Tibial artery (tissue), 4 donors: ENCODE measurements around the gene ADAM11.

Source experiments
- DNase-seq, 2 donors: peaks; one replicate each; pipeline ENCODE4 v3.0.0-alpha.2; 2019
- H3K27ac ChIP-seq, 2 donors: fragments of 200-600 bp; sonication (generic) in 1 of 2; 1 replicate in 1 of 2; 2 replicates in 1 of 2; pipeline ENCODE4 v1.5.1; 2018 to 2019; ENCODE audit warnings: mild to moderate bottlenecking in 1 of 2
- H3K27me3 ChIP-seq, 2 donors: fragments of 200-600 bp; sonication (generic) in 1 of 2; one replicate each; pipeline versions ENCODE4 v1.5.1 to v1.6.0; 2016 to 2019
- H3K36me3 ChIP-seq, 3 donors: fragments of 200-600 bp; sonication (generic) in 2 of 3; one replicate each; pipeline ENCODE4 v1.5.1; 2016 to 2019; ENCODE audit warnings: mild to moderate bottlenecking in 2 of 3
- H3K4me1 ChIP-seq, 4 donors: fragments of 200-600 bp; sonication (generic) in 2 of 4; 1 replicate in 3 of 4; 2 replicates in 1 of 4; pipeline ENCODE4 v1.5.1; 2016 to 2019
- H3K4me3 ChIP-seq, 2 donors: fragments of 200-600 bp; sonication (generic) in 1 of 2; 1 replicate in 1 of 2; 2 replicates in 1 of 2; pipeline ENCODE4 v1.5.1; 2018 to 2019; ENCODE audit warnings: mild to moderate bottlenecking in 2 of 2
- H3K9me3 ChIP-seq, 3 donors: fragments of 200-600 bp; sonication (generic) in 1 of 3; one replicate each; pipeline ENCODE4 v1.5.1; 2016 to 2019
- intact Hi-C: fragments of 100-400 bp; cut with DNase I; formaldehyde crosslinking; loops from one replicate; pipeline ENCODE4 v1.15.0; 2023; ENCODE audit warnings: low total_unique reads
- TF ChIP-seq, protein P1 (sequence below), 2 experiments: fragments of 200-600 bp in 1 of 2; fragments of 450-650 bp in 1 of 2; IDR thresholded peaks; one replicate each; pipeline ENCODE4 v1.5.1; 2017 to 2019; ENCODE audit warnings: antibody characterized with exemption in 2 of 2, mild to moderate bottlenecking in 1 of 2, moderate library complexity in 1 of 2

ADAM11 gene

DNA sequence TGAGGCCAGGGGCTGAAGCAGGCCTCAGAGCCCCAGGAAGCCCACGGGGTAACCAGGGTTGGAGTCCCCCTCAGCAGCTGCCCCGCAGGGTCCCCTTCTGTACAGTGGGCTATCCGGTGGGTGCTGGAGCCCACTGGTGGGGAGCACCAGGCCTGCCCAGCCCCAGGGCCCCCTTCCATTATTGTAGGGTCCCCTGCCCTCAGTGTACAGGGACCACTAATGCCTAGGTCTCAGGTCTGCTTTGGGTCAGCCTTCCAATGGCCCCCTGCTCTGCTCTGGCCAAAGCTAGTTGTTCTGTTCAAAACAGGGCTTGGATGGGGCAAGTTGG lies 1.1 kb downstream of the ADAM11 start:
- Histone ChIP-seq H3K27ac (no peak overlapping the region), H3K9me3 (no peaks in the 10 kb centered on the region), H3K36me3 (no peaks in the 10 kb centered on the region), H3K4me3 (no peak overlapping the region), H3K4me1 (peaks cover 0 to 16% (median 13%) of the 10 kb centered on the region in 4 donors), H3K27me3 (peaks cover 0 to 67% of the 10 kb centered on the region in 2 donors)
- DNase-seq = no peak
- TF ChIP-seq, protein P1, sequence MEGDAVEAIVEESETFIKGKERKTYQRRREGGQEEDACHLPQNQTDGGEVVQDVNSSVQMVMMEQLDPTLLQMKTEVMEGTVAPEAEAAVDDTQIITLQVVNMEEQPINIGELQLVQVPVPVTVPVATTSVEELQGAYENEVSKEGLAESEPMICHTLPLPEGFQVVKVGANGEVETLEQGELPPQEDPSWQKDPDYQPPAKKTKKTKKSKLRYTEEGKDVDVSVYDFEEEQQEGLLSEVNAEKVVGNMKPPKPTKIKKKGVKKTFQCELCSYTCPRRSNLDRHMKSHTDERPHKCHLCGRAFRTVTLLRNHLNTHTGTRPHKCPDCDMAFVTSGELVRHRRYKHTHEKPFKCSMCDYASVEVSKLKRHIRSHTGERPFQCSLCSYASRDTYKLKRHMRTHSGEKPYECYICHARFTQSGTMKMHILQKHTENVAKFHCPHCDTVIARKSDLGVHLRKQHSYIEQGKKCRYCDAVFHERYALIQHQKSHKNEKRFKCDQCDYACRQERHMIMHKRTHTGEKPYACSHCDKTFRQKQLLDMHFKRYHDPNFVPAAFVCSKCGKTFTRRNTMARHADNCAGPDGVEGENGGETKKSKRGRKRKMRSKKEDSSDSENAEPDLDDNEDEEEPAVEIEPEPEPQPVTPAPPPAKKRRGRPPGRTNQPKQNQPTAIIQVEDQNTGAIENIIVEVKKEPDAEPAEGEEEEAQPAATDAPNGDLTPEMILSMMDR (IDR thresholded peaks at IDR 0.05) = no peak
- intact Hi-C loops = loop anchor here (10.0 kb wide), 1 partner anchor 245 kb away; no protein-coding TSS in a partner anchor

DNA sequence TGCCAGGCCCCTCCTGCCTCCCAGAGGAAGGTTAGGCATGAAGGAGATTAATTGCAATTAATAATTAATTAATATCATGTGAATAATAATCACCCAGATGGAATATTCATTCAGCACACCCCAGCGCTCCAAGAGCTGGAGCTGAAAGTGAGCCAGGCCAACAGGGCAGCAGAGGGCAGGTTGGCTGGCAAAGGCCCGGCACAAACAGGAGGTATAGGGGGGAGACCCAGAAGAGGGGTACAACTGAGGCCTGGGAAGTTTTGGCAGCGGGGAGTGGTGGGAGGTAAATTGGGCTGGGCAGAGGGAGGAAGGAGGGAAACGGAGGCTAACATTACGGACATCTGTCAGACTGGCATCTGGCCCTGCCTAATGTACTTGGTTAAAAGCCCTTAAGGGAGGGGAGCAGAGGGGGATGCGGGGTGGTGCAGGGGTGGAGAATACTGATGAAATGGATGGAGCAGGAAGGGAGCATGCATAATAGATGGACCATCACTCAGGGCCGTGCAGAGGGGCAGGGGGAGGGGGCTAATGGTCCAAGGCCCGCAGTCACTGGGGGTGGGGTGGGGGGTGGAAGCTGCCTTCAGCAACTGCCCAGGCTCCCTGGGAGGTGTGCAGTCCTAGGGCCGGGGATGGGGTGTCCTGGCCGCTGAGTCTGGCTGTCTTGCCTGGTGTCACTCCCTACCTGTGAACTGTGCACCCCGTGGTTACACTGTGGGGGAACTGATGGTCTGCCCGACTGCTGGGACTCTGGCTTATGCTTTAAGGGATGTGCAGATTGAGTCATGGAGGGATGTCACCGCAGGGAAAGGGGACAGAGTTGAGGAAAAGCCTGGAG lies 1.9 kb downstream of the ADAM11 start:
- Histone ChIP-seq H3K4me3 (no peak overlapping the region), H3K36me3 (no peaks in the 10 kb centered on the region), H3K9me3 (no peaks in the 10 kb centered on the region), H3K27ac (no peak overlapping the region), H3K27me3 (peaks cover 0 to 72% of the 10 kb centered on the region in 2 donors), H3K4me1 (peaks cover 0 to 16% (median 13%) of the 10 kb centered on the region in 4 donors)
- intact Hi-C loops = loop anchor here (10.0 kb wide), 1 partner anchor 244 kb away; no protein-coding TSS in a partner anchor
- TF ChIP-seq, protein P1 (IDR thresholded peaks at IDR 0.05) = no peak
- DNase-seq = no peak

DNA sequence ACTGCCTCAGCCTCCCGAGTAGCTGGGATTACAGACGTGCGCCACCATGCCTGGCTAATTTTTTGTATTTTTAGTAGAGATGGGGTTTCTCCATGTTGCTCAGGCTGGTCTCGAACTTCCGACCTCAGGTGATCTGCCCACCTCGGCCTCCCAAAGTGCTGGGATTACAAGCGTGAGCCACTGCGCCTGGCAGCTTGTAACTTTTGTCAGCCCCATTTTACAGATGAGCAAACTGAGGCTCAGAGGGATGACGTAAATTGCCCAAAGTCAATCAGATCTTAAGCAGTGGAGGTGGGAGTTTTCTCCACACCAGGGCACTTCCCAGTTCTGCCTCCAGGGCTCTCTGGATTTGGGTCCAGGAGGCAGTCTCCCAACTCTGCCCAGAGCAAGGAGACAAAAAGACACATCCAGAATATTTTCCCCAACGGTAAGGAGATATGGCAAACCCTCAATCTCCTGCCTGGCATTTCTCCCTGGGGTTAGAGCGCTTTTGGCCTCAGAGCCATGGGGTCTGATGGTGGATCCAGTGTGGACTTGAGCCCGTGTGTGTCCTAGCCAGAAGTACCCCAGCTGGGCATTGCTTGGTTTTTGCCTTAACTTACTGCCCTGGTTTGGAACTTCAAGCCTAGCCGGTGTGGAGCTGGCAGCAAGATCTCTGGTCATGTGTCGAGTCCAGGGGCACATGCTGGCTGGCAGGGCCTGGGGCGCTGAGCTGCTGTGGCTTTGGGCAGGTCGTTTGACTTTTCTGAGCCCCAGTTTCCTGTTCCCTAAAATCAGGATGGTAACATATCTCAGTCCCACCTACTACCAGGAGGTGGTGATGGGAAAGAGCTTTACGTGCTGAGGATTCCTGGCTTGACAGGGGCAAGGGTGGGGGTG lies 3.4 kb downstream of the ADAM11 start:
- H3K4me3 ChIP-seq = no peak overlapping the region
- peaks cover 0 to 16% (median 13%) of the 10 kb centered on the region in 4 donors for H3K4me1 ChIP-seq
- intact Hi-C loops = loop anchor here (10.0 kb wide), 1 partner anchor 243 kb away; no protein-coding TSS in a partner anchor
- H3K9me3 ChIP-seq = no peaks in the 10 kb centered on the region
- no peak for DNase-seq
- H3K27ac ChIP-seq = no peak overlapping the region
- H3K27me3 ChIP-seq = peaks cover 0 to 83% of the 10 kb centered on the region in 2 donors
- no peaks in the 10 kb centered on the region for H3K36me3 ChIP-seq
- TF ChIP-seq, protein P1 (IDR thresholded peaks at IDR 0.05) = no peak

DNA sequence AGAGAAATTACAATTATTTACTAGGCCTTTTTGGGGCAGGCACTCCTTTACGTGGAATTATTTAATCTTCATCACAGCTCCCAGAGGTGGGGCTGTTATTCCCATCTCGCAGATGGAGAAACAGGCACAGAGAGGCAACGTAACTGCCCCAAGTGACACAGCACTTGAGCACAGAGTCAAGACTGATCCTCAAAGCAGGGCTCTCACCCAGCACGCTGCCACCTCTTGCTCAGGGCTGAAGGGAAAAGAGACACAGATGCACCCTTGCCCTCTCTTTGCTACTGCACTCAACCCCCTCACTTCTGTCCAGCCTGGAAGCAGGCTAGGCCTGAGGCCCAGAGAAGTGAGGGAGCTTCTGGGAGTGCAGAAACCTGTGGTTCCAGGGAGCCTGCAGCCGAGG lies 4.4 kb downstream of the ADAM11 start:
- Histone ChIP-seq H3K4me3 (no peak overlapping the region), H3K4me1 (peaks cover 0 to 16% (median 13%) of the 10 kb centered on the region in 4 donors), H3K9me3 (no peaks in the 10 kb centered on the region), H3K27me3 (peaks cover 0 to 85% of the 10 kb centered on the region in 2 donors), H3K36me3 (no peaks in the 10 kb centered on the region), H3K27ac (no peak overlapping the region)
- DNase-seq = no peak
- intact Hi-C loops = loop anchor here (10.0 kb wide), 1 partner anchor 242 kb away; no protein-coding TSS in a partner anchor
- TF ChIP-seq, protein P1 (IDR thresholded peaks at IDR 0.05) = no peak

DNA sequence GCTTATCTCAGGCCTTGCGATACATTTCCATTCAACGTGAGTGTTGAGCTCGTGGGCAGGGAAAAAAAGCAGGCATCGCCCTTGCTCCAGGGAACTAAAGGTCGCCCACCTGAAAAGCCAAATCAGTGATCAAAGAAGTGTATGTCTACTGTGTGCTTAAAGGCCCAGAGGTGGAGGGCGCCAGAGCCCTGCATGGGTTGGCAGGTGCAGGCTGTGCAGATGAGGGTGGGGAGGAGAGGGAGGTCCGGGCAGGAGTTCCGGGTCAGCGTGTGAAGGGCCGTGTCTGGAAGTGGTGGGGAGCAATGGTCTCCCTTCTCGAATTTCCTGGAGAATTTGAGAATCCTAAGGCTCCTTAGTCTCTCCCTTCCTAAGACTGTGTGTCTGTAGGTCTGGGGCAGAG lies 7.2 kb downstream of the ADAM11 start:
- TF ChIP-seq, protein P1 (IDR thresholded peaks at IDR 0.05) = no peak
- Histone ChIP-seq H3K36me3 (no peaks in the 10 kb centered on the region), H3K4me1 (no peaks in the 10 kb centered on the region), H3K27me3 (peaks cover 0 to 84% of the 10 kb centered on the region in 2 donors), H3K9me3 (no peaks in the 10 kb centered on the region), H3K27ac (no peak overlapping the region), H3K4me3 (no peak overlapping the region)
- DNase-seq = no peak
- intact Hi-C loops = loop anchor here (10.0 kb wide), 1 partner anchor 239 kb away; no protein-coding TSS in a partner anchor
